ENCODE data around the gene SDR9C7. TPM values are rescaled to one million over a fixed set of nuclear protein-coding genes. Genes with fewer than 3 reads are reported as not detected.
"Not testable (repeated sequence)": the region's sequence is repeated elsewhere in the genome, so short reads cannot be mapped to it uniquely, and the experiment has no call there.

Gene SDR9C7
- total RNA-seq = not detected
- long read RNA-seq = 0 reads

DNA sequence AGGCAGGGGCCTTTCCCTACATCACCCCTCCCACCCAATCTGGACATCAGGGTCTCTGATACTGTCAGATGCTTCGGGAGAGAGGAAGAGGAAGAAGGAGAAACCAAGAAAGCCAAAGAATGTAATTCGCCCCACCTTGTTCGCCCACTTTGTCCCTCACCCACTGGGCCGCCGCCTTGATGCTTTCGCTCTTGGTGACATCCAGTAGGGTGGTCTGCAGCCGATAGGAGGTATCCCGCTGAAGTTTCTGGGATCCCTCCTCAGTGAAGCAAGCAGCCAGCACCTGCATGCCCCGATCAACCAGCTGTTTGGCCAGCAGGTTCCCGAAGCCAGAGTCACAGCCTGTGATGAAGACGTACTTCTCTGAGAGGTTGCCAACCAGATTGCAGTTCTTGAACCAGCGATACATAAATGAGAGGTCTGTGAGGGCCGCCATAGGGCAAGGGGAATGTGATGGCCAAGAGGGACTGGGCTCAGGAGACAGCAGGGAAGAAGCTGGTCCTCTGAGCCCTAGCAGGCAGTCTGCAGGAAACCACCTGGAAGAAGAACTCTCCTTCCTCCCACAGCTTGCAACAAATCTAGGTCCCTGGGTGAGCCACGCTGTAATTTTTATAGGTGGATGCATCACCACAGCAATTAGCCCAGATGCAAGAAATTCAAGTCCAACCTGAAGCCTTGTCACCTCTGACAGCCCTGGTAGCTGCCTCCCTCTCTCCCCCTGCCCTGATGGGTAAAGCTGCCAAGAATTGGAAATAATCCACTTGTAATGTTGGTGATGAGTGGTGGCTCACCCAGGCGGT, at the start of gene SDR9C7:
TSS of gene SDR9C7 (minus strand) at position 583 of the 800 bp plus-strand sequence. CDS start at position 436, 147 bp downstream.
- DNase-seq (no peak), ATAC-seq (no peak)
- intact Hi-C loops (cut with DNase I, micrococcal nuclease) = no loop called here

DNA sequence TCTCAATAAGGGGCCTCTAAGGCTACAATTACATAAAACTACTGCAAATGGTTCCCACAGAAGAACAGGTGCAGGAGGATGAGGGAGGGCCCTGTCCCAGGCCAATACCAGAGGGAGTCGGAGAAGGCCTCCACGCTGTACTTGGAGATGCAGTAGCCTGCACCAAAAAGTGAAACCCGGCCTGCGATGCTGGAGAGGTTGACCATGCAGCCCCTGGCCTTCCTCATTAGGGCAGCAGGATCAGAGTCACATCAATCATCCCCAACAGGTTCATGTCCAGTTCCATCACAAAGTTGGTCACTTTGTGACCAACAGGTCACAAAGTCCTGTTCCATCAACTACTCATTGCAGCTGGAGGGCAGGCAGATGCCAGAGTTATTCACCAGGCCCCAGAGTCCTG, 49.2 kb upstream of the SDR9C7 start:
- no peak for DNase-seq
- intact Hi-C loops (cut with DNase I, micrococcal nuclease) = no loop called here
- no peak for ATAC-seq

DNA sequence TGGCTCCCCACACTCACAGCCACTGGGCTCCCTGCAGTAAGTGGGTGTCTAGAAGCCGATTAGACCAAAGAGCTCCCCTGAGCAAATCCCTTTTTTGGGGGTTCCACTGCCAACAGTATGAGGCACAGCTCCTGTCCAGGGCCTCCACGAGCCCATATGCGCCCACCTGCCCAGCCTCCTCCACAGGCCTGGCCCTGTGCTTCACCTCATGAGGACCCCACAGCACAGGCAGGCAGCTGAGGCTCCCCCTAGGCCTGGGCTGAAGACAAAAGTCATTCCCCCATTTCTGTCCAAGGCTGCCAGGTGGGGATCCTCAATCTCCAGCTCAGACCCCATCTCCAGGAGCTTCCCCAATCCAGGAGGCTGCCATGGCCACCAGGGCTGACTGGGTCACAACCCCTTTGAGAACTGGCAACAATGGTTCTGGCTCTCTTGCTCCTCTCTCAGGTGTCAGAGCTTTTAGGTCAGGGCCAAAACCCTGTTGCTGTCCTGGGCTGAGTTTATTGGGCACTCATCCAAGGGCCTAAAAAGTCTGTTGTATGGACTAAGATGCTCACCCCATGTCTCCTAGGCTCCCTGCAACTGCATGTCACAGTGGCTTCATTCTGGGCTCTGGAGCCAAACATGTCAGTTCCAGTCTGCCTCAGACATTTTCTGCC, 48.5 kb upstream of the SDR9C7 start:
- ATAC-seq; intact Hi-C loops (cut with DNase I, micrococcal nuclease); DNase-seq: not testable (repeated sequence)

DNA sequence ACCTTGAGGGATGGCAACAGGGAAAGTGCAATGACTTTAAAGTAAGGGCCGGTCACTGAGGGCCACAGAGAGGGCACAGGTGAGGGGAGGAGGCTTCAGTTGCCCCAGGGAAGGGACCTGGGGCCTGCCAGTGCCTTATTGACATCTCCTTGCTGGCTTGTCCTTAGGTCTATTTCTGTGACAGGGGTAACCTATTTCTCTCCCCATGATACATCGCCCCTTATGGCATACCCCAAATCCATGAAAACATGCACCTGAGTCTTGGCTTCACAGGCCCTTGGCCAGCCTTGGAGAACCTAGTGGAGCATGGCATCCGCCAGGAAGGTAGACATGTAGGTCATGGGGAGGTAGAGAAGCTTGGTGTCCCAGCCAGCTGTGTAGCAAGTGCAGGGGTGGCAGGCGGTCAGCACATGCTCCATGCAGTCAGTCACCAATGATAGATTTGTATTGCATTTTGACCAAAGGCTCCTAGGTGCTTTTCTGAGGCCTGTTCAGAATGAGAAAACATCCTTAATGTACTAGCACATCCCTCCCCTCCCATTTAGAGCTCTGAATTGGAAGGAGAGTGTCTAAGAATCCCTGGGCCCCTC, 46.8 kb upstream of the SDR9C7 start:
- no peak for ATAC-seq
- no peak for DNase-seq
- intact Hi-C loops (cut with DNase I, micrococcal nuclease) = no loop called here

DNA sequence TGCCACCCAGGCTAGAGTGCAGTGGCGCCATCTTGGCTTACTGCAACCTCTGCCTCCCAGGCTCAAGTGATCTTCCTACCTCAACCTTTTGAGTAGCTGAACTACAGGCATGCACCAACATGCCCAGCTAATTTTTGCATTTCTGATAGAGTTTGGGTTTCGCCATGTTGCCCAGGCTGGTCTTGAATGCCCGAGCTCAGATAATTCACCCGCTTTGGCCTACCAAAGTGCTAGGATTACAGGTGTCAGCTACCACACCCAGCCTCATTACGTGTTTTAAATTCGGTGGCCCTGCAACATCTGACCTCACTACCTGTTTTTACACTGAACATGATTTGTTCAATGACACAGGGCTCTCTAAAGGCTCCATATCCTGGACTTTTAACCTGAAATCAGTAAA, 46.1 kb upstream of the SDR9C7 start:
- no peak for ATAC-seq
- intact Hi-C loops (cut with DNase I, micrococcal nuclease) = no loop called here
- DNase-seq = no peak

DNA sequence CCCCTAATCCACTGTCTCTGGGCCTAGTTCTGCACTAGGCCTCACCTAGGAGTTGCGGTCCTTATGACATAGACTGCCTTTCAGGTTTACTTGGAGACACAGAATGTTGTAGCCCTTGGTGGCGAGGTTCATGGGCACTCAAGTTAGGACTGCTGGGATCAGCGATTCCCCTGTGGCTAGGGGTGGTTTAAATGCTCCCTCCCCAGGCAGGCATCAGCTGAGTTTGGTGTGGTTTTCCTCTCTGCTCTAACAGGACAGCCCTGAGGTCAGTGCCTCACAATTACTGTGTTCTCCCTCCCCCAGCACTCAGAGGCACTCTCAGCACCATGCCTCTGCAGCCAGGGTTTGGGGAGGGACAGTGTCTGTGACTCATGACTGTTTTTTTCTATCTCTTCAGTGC, 45.4 kb upstream of the SDR9C7 start:
- intact Hi-C loops (cut with DNase I, micrococcal nuclease) = no loop called here
- ATAC-seq = no peak

DNA sequence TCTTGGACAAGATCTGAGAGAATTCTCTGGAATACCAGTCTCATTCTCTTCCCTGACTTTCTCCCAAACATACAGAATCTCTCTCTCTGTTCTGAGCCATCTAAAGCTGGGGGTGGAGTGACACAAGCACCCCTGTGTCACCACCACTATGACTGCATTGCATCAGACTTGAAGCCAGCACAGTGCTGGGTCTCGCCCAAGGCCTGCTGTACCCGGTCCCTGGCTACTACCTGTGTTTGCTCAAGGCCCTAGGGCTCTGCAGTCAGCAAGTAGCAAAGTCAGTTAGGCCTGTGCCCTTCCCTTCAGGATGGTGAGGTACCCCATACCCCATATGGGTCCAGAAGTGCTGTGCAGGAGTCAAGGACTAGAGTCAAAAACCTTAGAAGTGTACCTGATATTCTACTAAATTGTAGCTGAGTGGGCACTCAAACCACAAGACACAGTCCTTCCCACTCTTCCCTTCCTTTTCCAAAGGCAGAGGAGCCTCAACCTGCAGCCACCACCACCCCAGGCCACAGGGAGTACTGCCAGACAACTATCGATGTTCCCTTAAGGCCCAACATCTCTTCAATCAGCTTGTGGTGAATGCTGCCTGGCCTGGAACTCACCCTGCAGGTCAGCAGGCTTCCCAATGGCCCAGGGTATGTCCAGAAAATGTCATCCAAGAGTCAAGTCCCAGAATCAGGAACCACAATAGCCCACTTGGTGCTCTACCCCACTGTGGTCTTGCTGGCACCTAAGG, 44.4 kb upstream of the SDR9C7 start:
- intact Hi-C loops (cut with DNase I, micrococcal nuclease) = no loop called here
- no peak for DNase-seq
- no peak for ATAC-seq

More for the DNA sequence above, 45.4 kb upstream of the SDR9C7 start:
- no peak for DNase-seq

DNA sequence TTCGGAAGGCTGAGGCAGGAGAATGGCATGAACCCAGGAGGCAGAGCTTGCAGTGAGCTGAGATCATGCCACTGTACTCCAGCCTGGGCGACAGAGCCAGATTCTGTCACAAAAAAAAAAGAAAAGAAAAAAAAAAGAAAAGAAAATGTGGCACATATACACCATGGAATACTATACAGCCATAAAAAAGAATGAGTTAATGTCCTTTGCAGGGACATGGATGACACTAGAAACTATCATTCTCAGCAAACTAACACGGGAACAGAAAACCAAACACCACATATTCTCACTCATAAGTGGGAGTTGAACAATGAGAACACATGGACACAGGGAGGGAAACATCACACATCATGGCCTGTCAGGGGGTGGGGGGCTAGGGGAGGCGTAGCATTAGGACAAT, 43.2 kb upstream of the SDR9C7 start:
- ATAC-seq; intact Hi-C loops (cut with DNase I, micrococcal nuclease); DNase-seq: not testable (repeated sequence)

DNA sequence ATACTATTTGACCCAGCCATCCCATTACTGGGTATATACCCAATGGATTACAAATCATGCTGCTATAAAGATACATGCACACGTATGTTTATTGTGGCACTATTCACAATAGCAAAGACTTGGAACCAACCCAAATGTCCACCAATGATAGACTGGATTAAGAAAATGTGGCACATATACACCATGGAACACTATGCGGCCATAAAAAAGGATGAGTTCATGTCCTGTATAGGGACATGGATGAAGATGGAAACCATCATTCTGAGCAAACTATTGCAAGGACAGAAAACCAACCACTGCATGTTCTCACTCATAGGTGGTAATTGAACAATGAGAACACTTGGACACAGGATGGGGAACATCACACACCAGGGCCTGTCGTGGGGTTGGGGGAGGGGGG, 40.0 kb upstream of the SDR9C7 start:
- intact Hi-C loops (cut with DNase I, micrococcal nuclease); ATAC-seq; DNase-seq: not testable (repeated sequence)

DNA sequence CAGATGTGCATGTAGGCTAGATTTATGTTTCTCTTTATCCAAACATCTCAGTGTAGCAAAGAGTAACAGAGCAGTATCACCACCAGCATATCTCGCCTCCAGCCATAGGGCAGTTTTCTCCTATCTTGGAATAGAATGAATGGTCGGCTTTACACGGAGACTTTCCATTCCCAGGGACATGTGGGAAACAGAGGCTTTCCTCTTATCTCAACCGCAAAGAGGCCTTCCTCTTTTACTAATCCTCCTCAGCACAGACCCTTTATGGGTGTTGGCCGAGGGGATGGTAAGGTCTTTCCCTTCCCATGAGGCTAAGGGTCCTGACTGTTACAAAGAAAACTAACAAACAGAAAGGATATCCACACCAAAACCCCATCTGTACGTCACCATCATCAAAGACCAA, 34.7 kb upstream of the SDR9C7 start:
- DNase-seq; intact Hi-C loops (cut with DNase I, micrococcal nuclease); ATAC-seq: not testable (repeated sequence)

DNA sequence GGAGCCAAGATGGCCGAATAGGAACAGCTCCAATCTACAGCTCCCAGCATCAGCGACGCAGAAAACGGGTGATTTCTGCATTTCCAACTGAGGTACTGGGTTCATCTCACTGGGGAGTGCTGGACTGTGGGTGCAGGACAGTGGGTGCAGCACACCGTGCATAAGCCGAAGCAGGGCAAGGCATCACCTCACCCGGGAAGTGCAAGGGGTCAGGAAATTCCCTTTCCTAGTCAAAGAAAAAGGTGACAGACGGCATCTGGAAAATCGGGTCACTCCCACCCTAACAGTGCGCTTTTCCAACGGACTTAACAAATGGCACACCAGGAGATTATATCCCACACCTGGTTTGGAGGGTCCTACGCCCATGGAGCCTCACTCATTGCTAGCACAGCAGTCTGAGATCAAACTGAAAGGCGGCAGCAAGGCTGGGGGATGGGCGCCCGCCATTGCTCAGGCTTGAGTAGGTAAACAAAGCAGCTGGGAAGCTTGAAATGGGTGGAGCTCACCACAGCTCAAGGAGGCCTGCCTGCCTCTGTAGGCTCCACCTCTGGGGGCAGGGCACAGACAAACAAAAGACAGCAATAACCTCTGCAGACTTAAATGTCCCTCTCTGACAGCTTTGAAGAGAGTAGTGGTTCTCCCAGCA, 31.9 kb upstream of the SDR9C7 start:
- ATAC-seq; intact Hi-C loops (cut with DNase I, micrococcal nuclease): not testable (repeated sequence)
- peak in 1 of 2 donors; percentile 28 for DNase-seq

DNA sequence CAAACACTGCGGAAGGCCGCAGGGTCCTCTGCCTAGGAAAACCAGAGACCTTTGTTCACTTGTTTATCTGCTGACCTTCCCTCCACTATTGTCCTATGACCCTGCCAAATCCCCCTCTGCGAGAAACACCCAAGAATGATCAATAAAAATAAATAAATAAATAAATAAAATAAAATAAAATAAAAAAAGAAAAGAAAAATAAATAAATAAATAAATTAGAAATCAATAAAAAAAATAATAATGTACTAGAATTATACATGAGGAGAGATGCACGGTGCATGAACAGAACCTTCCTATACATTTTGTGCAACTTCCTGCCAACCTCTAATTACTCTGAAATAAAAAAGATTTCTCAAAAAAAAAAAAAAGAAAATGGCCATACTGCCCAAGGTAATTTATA, 30.9 kb upstream of the SDR9C7 start:
- intact Hi-C loops (cut with DNase I, micrococcal nuclease); ATAC-seq; DNase-seq: not testable (repeated sequence)

DNA sequence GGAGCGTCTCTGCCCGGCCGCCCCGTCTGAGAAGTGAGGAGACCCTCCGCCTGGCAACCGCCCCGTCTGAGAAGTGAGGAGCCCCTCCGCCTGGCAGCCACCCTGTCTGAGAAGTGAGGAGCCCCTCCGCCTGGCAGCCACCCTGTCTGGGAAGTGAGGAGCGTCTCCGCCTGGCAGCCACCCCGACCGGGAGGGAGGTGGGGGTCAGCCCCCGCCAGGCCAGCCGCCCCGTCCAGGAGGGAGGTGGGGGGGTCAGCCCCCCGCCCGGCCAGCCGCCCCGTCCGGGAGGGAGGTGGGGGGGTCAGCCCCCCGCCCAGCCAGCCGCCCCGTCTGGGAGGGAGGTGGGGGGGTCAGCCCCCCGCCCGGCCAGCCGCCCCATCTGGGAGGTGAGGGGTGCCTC, 29.3 kb upstream of the SDR9C7 start:
- DNase-seq; intact Hi-C loops (cut with DNase I, micrococcal nuclease): not testable (repeated sequence)

DNA sequence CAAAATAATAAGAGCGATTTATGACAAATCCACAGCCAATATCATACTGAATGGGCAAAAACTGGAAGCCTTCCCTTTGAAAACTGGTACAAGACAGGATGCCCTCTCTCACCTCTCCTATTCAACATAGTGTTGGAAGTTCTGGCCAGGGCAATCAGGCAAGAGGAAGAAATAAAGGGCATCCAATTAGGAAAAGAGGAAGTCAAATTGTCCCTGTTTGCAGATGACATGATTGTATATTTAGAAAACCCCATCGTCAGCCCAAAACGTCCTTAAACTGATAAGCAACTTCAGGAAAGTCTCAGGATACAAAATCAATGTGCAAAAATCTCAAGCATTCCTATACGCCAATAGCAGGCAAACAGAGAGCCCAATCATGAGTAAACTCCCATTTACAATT, 28.0 kb upstream of the SDR9C7 start:
- intact Hi-C loops (cut with DNase I, micrococcal nuclease); ATAC-seq; DNase-seq: not testable (repeated sequence)

More for the DNA sequence above, 29.3 kb upstream of the SDR9C7 start:
- not testable (repeated sequence) for ATAC-seq

DNA sequence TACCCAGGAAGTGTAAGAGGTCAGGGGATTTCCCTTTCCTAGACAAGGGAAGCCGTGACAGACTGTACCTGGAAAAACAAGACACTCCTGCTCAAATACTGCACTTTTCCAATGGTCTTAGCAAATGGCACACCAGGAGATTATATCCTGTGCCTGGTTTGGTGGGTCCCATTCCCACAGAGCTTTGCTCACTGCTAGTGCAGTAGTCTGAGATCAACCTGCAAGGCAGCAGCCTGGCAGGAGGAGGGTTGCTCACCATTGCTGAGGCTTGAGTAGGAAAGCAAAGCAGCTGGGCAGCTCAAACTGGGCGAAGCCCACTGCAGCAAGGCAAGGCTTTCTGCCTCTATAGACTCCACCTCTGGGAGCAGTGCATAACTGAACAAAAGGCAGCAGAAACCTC, 24.2 kb upstream of the SDR9C7 start:
- no peak for ATAC-seq
- no peak for DNase-seq
- intact Hi-C loops (cut with DNase I, micrococcal nuclease) = no loop called here

DNA sequence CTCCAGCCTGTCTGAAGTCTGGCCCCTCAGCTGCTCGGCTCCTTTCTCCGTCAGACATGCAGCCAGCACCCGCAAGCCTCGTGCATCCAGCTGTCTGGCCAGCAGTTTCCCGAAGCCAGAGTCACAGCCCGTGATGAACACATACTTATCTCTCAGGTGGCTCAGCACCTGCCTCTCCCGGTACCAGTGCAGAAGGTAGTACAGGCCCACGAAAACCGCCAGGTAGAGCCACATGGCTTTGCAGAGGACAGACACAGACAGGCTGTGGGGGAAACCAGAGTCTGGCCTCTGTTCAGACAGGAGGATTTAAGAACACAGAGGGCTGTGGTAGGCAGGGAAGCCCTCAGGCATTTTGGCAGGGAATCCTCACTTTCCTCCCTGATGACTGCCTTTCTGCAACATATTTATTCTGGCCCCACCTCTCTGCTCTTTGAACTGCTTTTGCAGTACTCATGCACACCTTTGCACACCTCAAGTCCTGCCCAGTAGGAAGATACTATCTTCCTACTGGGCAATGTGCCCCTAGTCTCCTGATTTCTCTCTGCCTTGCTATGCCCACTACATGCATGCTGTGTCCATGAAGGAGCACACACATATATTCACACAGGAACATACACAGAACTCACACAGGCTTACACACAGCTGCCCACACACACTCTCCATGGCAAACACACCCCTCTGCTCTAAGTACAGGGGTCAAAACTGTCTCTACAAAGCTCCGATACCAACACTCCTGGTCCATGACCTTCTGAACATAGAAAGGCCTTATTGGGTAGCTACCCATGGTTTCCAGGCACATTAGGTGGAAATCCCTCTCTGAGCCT, 23.2 kb upstream of the SDR9C7 start, which contains the start of gene RDH16:
TSS of gene RDH16 (minus strand) at position 380 of the 824 bp plus-strand sequence. CDS start at position 234, 146 bp downstream.
- intact Hi-C loops (cut with DNase I, micrococcal nuclease) = no loop called here
- no peak for DNase-seq
- peak; percentile 99 for ATAC-seq

DNA sequence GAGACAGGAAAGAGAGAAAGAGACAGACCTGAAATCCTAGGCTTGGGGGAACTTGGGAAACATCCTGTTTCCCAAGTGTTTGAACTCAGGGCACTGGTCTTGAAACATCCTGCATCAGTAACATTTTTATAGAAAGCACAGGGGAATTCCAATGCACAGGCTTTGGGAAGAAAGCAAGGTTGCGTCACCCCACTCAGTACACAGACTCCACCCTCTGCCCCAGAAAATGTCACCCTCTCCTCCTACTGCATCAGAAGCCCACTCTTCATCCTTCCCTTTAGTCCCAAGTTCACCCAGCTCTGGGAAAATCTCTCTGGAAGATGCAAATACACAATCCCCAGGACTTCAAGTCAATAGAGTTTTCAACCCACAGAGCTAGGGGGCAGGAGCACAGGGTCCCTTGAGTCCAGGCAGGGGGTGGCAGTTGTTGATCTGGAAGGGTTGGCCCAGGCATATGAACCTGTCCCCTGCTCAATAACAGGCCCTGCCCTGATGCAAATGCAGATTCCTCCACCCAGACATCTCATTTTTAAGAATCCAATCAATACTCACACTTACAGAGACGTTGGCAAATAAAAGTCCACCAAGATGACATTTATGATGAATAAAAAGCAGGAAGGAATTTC, 21.5 kb upstream of the SDR9C7 start:
- no peak for DNase-seq
- ATAC-seq = no peak
- intact Hi-C loops (cut with DNase I, micrococcal nuclease) = no loop called here
